HUDEP-2 (cell line): ENCODE measurements around the gene SH3BGRL3.

Experiments used
- DNase-seq, 76 experiments: peaks; one replicate each; lab custom pipeline; 2025; ENCODE audit not compliant: unreplicated experiment in 76 of 76; lab: John Stamatoyannopoulos, UW

SH3BGRL3 gene

DNA sequence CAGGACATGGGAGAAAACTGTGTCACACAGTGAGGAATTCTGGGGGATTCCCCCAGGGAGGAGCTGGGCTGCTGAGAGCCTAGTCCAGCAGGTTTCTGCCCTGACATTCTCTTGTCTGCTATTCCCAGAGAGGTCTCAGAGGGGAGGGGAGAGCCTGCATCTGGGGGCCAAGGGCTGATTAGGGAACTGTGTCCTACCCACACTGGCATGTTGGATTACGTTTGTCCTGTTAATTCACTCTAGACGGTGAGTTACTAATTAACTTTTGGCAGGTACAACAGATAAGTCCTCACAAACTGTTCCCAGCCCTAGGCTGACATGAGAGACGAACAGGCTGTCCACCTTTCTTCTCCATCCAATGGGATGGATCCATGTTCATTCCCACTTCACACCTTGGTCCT, 2.6 kb upstream of the SH3BGRL3 start:
- DNase-seq = no peak

- DNase-seq = no peak
Measured at GRCh38 chr1:26277719-26278118, 2.2 kb upstream of the SH3BGRL3 start.

DNA sequence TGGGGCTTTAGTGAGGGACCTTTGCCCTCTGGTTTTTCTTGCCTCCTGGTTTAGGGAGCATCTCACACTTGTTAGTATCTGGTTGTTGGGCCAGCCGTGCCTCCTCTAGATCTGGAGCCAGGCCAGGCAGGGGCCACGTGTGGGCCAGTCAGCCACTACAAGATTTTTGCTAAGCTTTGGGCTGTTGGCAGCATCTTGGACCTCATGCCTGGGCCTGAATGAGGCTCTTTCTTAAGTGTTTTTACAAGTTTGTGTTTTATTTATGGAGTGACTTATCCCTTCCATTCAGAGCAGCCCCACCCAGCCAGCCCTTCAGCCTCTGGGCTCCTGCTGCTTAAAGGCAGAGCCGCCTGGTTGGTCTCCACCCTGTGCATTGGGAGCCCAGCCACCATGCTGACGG, 1.6 kb upstream of the SH3BGRL3 start:
- DNase-seq = peak in 72 of 76 experiments; percentile 27 to 85 (median 64)

DNA sequence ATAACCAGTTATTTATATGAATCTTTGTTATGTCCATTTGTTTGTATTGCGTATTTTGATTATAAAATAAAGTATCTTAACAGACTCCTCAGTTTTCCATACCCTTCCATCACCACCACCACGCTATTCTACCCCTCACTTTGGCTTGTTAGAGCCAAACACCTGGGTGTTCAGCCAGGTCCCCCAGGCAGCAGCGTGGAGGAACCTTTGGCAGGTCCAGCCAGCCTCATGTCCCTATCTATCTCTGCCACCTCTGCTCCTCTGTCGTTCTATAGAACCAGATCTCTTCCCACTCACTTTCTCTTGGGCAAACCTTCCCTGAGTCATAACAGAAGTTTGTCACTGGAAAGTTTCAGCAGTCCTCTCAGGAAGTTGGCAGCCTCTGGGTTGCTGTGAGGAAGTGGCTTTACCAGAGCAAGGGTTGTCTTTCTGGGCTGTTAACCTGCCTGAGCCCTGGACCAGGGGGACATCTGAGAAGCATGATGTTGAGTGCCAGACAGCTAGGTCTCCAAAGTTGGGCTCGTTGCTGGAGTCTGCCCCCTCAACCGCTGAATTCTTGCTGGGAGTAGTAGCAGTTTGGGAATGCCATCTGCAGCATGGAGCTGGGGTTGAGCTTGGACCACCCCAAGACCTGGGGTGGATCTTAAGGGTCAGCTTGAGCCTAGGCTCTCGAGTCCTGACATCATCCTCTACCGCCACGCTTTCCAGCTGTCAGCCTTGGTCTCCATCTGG, 996 bp upstream of the SH3BGRL3 start:
- peak in 14 of 76 experiments; percentile 14 to 51 (median 22) for DNase-seq

DNA sequence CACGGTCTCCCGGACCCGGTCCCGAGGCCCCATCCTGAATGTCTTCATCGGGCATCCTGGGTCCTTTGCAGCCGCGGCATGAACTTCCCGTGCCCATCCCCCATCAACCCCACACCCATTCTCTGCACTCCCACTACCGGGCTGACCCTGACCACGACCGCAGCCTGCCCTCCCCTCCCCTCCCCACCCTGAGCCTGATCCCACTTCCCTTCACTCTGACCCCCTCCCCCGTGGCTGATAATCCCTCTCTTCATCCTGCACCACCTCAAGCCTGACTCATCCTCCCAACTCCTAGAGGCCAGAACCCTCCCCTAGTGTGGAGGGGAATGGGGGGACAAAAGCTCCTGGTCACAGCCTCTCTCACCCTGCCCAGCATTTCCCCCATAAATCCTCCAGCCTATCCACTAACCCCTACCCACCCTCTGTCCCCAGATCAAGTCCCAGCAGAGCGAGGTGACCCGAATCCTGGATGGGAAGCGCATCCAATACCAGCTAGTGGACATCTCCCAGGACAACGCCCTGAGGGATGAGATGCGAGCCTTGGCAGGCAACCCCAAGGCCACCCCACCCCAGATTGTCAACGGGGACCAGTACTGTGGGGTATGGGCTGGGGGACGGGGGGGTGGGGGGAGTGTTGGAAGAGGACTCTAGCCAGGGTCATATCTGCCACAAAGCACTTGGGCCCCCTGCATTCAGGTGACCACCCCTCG, 602 bp downstream of the SH3BGRL3 start:
- DNase-seq = peak in 3 of 76 experiments; percentile 17 to 28 (median 19)

DNA sequence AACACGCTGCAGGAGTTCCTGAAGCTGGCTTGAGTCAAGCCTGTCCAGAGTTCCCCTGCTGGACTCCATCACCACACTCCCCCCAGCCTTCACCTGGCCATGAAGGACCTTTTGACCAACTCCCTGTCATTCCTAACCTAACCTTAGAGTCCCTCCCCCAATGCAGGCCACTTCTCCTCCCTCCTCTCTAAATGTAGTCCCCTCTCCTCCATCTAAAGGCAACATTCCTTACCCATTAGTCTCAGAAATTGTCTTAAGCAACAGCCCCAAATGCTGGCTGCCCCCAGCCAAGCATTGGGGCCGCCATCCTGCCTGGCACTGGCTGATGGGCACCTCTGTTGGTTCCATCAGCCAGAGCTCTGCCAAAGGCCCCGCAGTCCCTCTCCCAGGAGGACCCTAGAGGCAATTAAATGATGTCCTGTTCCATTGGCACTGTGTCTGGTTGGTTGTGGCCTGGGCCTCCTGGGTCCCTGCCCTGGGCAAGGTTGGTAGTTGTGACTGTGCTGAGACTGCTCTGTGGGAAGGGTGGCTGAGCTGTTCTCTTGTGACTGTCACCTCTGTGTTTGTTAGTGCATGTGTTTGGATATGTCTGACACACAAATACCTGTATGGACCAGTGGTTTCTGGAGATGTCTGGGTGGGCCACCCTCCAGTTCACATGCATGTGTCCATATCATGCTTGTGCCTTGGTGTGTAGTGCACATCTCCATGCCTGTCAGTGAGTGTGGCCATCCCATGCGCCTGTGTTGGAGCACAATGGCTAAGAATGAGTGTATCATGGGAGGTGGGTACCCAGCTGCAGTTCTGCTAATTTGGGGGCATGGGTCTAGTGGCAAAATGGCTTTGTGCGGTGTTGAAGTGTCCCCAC, 1.4 kb downstream of the SH3BGRL3 start:
- no peak for DNase-seq

- peak in 2 of 76 experiments; percentile 8 to 34 for DNase-seq
Measured at GRCh38 chr1:26281971-26282370, 2.1 kb downstream of the SH3BGRL3 start.

DNA sequence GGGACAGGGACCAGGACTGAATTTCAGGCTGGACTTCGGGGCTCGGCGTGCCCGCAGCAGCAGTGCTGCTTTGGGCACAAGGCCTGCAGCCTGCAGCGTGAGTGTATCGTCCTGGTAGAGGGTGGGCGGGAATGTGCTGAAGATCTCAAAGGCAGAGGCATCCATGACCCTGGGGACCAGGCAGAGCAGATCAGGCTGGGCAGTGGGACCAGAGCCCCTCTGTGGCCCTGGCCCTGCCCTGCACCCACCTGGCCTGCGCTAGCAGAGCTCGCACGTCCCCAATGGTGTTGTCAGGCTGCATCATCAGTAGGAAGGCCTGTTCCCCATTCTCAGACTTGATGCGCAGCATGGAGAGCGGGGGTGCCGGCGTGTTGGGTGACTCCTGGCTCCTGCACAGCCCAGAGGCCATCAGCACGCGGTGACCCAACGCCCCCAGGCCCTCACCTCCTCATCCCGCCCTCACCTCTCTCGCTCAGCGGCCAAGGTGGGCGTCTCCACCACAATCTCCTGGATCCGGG, 2.6 kb downstream of the SH3BGRL3 start:
- DNase-seq = no peak

- peak in 1 of 76 experiments; percentile 11 for DNase-seq
Measured at GRCh38 chr1:26283279-26283853, 3.5 kb downstream of the SH3BGRL3 start.

- peak in 1 of 76 experiments; percentile 30 for DNase-seq
Measured at GRCh38 chr1:26283871-26284596, 4.1 kb downstream of the SH3BGRL3 start.

- DNase-seq = peak in 75 of 76 experiments; percentile 55 to 97 (median 93)
Measured at GRCh38 chr1:26284597-26285347, 4.9 kb downstream of the SH3BGRL3 start.

GRCh38 chr1:26285366-26286063, 5.6 kb downstream of the SH3BGRL3 start:
- peak in 61 of 76 experiments; percentile 4 to 73 (median 48) for DNase-seq

DNA sequence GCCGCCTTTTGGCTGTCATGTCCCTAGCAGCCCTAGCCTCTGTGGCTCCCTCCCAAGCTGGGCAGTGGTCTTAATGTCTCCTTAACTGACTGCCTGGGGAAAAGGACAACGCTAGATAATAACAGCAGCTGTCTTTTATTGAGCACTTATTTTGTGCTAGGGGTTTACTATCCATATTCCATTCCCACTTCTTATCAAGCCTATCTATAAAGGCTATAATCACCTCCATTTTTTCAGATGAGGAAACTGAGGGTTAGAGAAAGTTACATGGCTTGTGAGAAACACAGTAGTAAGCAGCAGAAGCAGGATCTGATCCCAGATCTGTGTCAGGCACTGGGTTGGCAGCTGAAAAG, 6.2 kb downstream of the SH3BGRL3 start:
- no peak for DNase-seq

GRCh38 chr1:26287033-26287711, 7.3 kb downstream of the SH3BGRL3 start:
- DNase-seq = no peak

- DNase-seq = no peak
Measured at GRCh38 chr1:26287811-26288210, 7.9 kb downstream of the SH3BGRL3 start.

DNA sequence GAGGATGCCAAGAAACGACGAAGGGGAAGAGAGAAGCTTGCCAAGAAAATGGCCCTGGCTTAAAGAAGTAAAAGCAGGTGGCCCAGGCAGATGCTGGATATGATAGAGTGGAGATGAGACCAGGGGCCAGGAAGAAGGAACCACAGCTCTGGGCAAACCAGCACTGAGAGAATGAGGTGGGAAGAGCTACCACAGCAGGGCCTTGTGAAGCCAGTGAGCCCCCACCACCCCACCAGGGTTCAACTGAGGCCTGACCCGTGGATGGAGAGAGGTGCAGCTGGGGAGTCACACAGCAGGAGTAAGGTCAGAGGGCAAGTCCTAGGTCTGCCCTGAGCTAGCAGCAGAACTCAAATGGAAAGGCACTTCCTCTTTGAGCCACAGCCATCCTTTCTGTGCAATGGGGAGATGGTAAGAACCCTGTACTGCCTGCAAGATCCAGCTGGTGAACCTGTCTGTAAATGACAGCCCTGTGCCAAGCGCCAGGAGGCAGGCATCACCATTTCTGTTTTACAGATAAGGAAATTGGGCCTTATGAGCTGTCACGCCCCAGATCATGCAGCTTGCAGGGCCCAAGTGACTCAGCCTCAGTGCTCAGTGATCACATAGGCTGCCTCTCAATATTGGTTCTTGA, 8.5 kb downstream of the SH3BGRL3 start:
- DNase-seq = peak in 74 of 76 experiments; percentile 30 to 94 (median 82)
